Ishikawa (cell line): Measurements from ENCODE around the gene PRL.

Source experiments
- CEBPB ChIP-seq: IDR thresholded peaks from 2 replicates; pipeline ENCODE4 v1.6.1; 2012
- CREB1 ChIP-seq: IDR thresholded peaks from 2 replicates; pipeline ENCODE4 v1.6.1; 2012; ENCODE audit warnings: low read depth
- EGR1 ChIP-seq: IDR thresholded peaks from 2 replicates; pipeline ENCODE4 v1.6.1; 2012
- EP300 ChIP-seq: IDR thresholded peaks from 2 replicates; pipeline ENCODE4 v1.6.1; 2012; ENCODE audit warnings: borderline replicate concordance
- FOXM1 ChIP-seq: IDR thresholded peaks from 2 replicates; pipeline ENCODE4 v1.6.1; 2012; ENCODE audit warnings: low read depth, borderline replicate concordance
- MAX ChIP-seq: IDR thresholded peaks from 2 replicates; pipeline ENCODE4 v1.6.1; 2012
- NFIC ChIP-seq: IDR thresholded peaks from 2 replicates; pipeline ENCODE4 v1.6.1; 2012
- RAD21 ChIP-seq: IDR thresholded peaks from 2 replicates; pipeline ENCODE4 v1.6.1; 2012; ENCODE audit warnings: low read depth
- REST ChIP-seq: IDR thresholded peaks from 2 replicates; pipeline ENCODE4 v1.6.1; 2012; ENCODE audit warnings: low read depth, mild to moderate bottlenecking
- TAF1 ChIP-seq: IDR thresholded peaks from 2 replicates; pipeline ENCODE4 v1.6.1; 2012; ENCODE audit warnings: low read depth, mild to moderate bottlenecking
- TCF12 ChIP-seq: IDR thresholded peaks from 2 replicates; pipeline ENCODE4 v1.6.1; 2012; ENCODE audit warnings: low read depth
- TEAD4 ChIP-seq: IDR thresholded peaks from 2 replicates; pipeline ENCODE4 v1.6.1; 2012
- USF1 ChIP-seq: IDR thresholded peaks from 2 replicates; pipeline ENCODE4 v1.6.1; 2012
- YY1 ChIP-seq: IDR thresholded peaks from 2 replicates; pipeline ENCODE4 v1.6.1; 2012; ENCODE audit warnings: low read depth
- ZBTB7A ChIP-seq: IDR thresholded peaks from 2 replicates; pipeline ENCODE4 v1.6.1; 2012; ENCODE audit warnings: low read depth

PRL gene

GRCh38 chr6:22290045-22290444, 6.8 kb downstream of the PRL start:
- TF ChIP-seq NFIC = no peak
- TF ChIP-seq RAD21 = no peak
- TF ChIP-seq YY1 = no peak
- TF ChIP-seq MAX = no peak
- TF ChIP-seq TCF12 = no peak
- TF ChIP-seq EGR1 = no peak
- TF ChIP-seq CEBPB = no peak
- no peak for TF ChIP-seq REST
- TF ChIP-seq FOXM1 = no peak
- no peak for TF ChIP-seq CREB1
- no peak for TF ChIP-seq TEAD4
- TF ChIP-seq TAF1 = no peak
- TF ChIP-seq USF1 = no peak

DNA sequence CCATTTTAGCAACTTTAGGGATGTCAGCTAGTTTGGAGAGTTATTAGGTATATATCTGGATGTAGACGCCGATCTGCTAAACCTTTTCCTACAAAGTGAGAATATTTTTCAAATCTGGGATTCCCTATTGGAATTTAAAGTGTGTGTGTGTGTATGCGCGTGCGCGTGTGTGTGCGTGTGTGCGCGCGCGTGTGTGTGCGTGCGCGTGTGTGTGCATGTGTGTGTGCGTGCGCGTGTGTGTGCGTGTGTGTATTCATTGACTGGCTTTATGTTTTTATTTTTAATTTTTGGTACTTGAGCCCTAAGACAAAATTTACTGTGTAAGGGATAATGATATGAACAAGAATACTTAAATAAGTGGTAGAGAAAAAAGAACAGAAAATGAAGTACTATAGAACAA, 8.1 kb downstream of the PRL start:
- no peak for TF ChIP-seq REST
- no peak for TF ChIP-seq EP300
- TF ChIP-seq CREB1 = no peak
- no peak for TF ChIP-seq FOXM1
- TF ChIP-seq TAF1 = no peak
- TF ChIP-seq NFIC = no peak
- TF ChIP-seq TCF12 = no peak
- TF ChIP-seq MAX = no peak
- no peak for TF ChIP-seq USF1
- TF ChIP-seq TEAD4 = no peak
- no peak for TF ChIP-seq RAD21
- TF ChIP-seq EGR1 = no peak
- TF ChIP-seq YY1 = no peak
- TF ChIP-seq ZBTB7A = no peak

- TF ChIP-seq MAX (no peak), TEAD4 (no peak), FOXM1 (no peak), CEBPB (no peak), NFIC (no peak), RAD21 (no peak), USF1 (no peak), YY1 (no peak), ZBTB7A (no peak), CREB1 (no peak), EP300 (no peak), TAF1 (no peak), EGR1 (no peak), TCF12 (no peak), REST (no peak)
Measured at GRCh38 chr6:22284666-22285065, 12.2 kb downstream of the PRL start.
